NCI-H2107 treated with DMSO at 0.1 percent for 48 hours (cell line): ENCODE results near the gene ZBTB3.
"Not testable (repeated sequence)": the region's sequence is repeated elsewhere in the genome, so short reads cannot be mapped to it uniquely, and the experiment has no call there.

ENCODE experiments used
- DNase-seq: peaks from one replicate; lab custom pipeline; 2025; ENCODE audit not compliant: unreplicated experiment; lab: John Stamatoyannopoulos, UW

Gene ZBTB3

GRCh38 chr11:62753736-62754603 is at the start of gene ZBTB3:
TSS of gene ZBTB3 (minus strand) at chr11:62754160. CDS start at chr11:62753664, 496 bp downstream.
- peak; percentile 98 for DNase-seq

DNA sequence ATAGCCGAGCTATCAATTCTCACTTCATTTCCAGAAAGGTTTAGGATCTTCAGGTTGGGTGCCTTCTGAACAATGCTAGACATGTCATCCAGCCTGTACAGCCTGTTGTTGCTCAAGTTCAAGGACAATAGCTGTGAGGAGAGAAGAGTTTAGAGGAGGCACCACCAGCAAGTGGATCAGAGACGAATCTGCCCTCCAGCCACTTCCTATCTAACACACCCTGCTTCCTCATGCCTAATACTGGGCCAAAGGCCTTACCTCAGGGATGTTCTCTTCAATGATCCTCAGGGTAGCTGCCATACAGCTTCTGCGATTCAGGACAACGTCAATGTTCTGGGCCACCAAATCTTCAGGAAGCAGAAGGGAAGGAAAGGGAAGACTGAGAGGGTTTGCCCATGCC is 47.1 kb upstream of the ZBTB3 start:
- DNase-seq = no peak

DNA sequence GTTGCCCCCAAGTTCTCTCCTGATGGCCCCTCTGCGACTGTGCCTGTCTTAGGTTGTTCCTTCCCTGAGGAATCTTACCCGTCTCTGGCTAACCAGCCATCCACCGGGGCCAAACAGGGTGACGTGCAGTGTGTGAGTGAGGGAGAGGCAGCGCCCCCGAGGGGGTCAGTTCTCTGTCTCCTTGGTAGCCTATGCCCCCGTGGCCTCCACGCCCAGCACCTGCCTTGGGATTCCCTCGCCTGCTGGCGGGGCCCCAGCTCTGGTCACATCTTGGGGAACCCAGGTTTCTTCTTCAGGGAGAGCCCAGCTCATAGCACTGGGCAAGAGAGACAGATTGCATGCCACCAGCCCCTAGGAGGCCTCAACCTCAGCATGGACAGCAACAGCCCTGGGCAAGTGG is 45.5 kb upstream of the ZBTB3 start:
- DNase-seq = no peak

DNA sequence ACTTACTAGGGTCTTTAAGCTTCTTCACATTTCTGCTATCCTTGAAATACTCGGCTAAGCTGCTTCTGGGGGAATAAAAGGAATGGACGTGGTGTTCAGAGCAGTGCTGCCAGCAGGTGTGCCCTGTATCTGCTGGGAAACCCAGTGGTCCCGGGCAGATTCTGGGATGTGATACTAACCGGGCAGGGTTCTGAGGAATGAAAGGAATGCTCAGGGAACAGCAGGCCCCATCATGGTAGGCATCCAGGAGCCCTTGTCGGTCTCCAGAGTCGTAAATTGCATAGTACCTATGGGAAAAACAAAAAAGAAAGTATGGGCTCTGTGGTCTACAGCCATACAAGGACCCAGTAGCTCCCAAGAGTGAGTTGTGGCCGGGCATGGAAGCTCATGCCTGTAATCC is 42.3 kb upstream of the ZBTB3 start:
- no peak for DNase-seq

- no peak for DNase-seq
Observed at GRCh38 chr11:62794201-62794775, 40.3 kb upstream of the ZBTB3 start.

GRCh38 chr11:62792202-62792575 is 38.2 kb upstream of the ZBTB3 start:
- DNase-seq = no peak

GRCh38 chr11:62791501-62792201 is 37.7 kb upstream of the ZBTB3 start, which contains the start of gene TMEM223:
TSS of gene TMEM223 (minus strand) at chr11:62792006. CDS start at chr11:62791994, 12 bp downstream.
- DNase-seq = peak; percentile 38

DNA sequence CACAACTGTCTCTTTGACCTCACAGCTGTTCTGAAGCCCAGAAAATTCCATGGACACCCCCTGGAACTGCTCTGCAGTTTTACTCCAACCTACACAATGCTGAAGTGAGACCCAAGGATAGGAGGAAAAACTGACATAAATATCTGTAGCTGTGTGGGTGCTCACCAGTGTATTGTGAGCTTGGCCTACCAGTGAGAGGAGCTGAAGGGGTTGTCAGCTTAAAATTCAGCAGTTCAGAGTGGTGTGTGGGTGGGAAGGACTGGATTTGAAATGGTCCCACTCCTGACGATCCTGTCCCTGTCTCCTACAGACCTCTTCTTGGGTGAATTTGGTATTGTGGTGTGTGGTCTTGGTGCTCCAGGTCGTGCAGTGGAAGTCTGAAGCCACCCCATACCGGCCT is 35.6 kb upstream of the ZBTB3 start:
- no peak for DNase-seq

DNA sequence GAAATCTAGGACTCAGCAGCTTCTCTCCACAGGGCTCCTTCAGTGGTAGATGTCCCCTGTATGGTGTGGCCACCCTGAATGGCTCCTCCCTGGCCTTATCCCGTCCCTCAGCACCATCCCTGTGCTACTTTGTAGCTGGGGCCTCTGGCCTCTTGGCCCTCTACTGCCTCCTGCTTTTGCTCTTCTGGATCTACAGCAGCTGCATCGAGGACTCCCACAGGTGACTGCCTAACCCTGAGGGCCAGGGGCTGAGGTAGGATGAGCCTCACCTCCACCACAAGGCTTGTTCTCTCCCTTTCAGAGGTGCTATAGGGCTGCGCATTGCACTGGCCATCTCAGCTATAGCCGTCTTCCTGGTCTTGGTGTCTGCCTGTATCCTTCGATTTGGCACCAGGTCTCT is 35.0 kb upstream of the ZBTB3 start:
- DNase-seq = no peak

DNA sequence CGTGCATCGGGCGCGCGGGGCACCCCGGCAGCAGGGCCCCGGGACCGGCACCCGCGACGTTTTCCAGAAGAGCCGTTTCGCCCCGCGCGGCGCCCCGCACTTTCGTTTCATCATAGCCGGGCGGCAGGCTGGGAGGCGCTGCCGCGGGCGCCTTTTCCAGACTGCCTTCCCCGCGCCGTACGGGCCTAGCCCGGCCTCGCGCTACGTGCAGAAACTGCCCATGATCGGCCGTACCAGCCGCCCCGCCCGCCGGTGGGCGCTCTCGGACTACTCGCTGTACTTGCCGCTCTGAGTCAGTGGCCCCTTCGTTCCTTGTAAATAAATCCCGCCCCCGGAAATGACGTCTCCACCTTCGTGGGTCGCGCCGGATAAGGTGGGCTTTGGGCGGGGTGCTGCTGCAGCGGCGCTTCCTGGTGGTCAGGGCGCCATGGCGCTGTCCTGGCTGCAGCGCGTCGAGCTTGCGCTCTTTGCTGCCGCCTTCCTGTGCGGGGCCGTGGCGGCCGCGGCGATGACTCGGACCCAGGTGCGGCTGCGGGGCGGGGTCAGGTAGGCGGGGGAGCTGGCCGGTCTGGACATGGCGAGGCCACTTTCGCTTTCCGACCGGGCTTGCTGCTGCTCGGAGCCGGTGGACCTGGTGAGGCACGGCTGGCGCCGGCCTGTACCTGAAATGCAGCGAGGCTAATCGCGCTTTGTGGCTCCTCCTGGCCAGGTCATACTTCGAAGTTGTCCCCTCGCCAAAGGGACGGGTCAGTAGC is 33.2 kb upstream of the ZBTB3 start, which contains the start of gene TMEM179B:
TMEM179B (plus strand) TSS at position 398 of the 755 bp plus-strand sequence; CDS start at position 428, 30 bp downstream.
- DNase-seq = peak; percentile 82

DNA sequence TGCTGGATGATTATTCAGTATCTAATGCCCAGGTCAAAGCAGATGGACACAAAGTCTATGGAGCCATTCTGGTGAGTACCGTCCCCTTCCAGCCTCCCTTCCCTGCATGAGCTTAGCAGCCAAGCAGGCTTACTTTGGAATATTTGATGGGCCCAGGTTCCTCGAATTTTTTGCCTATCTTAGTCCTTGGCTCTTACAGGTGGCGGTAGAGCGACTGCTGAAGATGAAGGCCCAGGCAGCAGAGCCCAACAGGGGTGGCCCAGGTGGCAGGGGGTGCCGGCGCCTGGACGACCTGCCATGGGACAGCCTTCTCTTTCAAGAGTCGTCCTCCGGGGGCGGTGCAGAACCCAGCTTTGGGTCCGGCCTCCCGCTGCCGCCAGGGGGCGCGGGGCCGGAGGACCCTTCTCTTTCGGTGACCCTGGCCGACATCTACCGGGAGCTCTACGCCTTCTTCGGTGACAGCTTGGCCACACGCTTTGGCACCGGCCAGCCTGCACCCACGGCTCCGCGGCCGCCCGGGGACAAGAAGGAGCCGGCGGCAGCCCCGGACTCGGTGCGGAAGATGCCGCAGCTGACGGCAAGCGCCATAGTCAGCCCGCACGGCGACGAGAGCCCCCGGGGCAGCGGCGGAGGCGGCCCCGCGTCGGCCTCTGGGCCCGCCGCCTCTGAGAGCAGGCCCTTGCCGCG is 32.5 kb upstream of the ZBTB3 start:
- peak; percentile 39 for DNase-seq

- DNase-seq = no peak
Observed at GRCh38 chr11:62782753-62783152, 28.8 kb upstream of the ZBTB3 start.

DNA sequence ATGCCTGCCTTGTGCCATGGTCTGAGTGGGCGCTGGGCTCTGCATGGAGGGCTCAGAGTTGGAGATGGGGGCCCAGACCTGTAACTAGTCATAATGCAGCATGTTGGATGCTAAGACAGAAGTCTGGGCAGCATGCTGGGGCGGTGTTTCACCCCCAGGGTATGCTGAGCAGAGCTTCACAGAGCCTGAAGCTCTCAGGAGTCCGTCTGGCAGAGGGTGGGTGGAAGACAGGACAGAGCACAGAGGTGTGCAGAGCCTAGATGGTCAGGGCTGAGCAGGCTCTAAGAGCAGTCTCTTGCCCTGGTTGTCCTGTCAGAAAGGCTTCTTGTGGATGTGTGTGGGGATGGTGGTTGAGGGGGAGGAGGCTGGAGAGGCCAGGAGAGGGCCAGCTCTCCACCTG is 24.5 kb upstream of the ZBTB3 start:
- no peak for DNase-seq

- DNase-seq = no peak
Observed at GRCh38 chr11:62777389-62777788, 23.4 kb upstream of the ZBTB3 start.

DNA sequence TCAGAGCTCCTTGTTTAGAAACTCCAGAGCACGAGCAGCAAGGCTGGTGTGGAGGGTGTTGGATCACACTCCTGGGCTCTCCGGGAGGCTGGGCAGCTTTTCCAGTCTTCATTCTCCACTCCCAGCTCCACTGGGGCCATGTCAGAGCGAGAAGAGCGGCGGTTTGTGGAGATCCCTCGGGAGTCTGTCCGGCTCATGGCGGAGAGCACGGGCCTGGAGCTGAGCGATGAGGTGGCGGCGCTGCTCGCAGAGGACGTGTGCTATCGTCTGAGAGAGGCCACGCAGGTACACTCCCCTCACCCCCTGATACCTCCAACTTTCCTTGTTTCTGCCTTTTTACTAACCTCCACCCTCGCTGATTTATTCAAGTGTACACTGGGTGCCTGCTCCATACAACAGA is 21.7 kb upstream of the ZBTB3 start:
- DNase-seq = no peak

GRCh38 chr11:62774407-62774806 is 20.4 kb upstream of the ZBTB3 start:
- no peak for DNase-seq

GRCh38 chr11:62771144-62772021 is 17.4 kb upstream of the ZBTB3 start, which contains the start of gene TAF6L:
TSS of gene TAF6L (plus strand) at chr11:62771396. CDS start at chr11:62775784, 4,388 bp downstream.
- peak; percentile 90 for DNase-seq

DNA sequence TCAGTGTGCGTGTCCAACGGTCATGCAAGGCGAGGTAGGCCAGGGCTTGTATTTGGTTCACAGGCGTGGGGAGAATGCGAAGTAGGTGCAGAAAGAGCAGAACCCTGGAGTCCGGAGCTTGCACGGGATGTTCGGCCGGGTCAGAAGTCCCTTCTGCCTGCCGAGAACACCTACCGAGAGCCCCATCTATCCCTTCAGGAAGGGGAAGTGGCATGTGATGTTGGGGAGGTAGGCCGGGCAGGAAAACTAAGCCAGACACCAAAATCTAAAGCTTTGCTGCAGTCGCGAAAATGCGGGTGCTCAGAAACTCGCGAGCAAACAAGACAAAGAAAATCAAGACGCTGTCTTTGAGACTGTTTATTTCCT is 16.8 kb upstream of the ZBTB3 start:
- DNase-seq = peak; percentile 67

GRCh38 chr11:62760867-62761227 is 6.9 kb upstream of the ZBTB3 start:
- not testable (repeated sequence) for DNase-seq
